Endothelial cell (in vitro differentiated cells): ENCODE measurements around the gene STX17. TPM values are rescaled to one million over a fixed set of nuclear protein-coding genes. Genes with fewer than 3 reads are reported as not detected.

Experiments
- DNase-seq: peaks from one replicate; pipeline ENCODE4 v3.0.0; 2021; ENCODE audit warnings: low spot score
- H3K27ac Mint-ChIP-seq: one replicate; pipeline ENCODE4 v1.8.0; 2021; ENCODE audit warnings: mixed read lengths, inconsistent platforms; ENCODE audit not compliant: unreplicated experiment
- H3K27me3 Mint-ChIP-seq: one replicate; pipeline ENCODE4 v1.8.0; 2021; ENCODE audit warnings: mild to moderate bottlenecking, moderate library complexity, mixed read lengths, inconsistent platforms; ENCODE audit not compliant: unreplicated experiment
- H3K36me3 Mint-ChIP-seq: one replicate; pipeline ENCODE4 v1.8.0; 2021; ENCODE audit warnings: mild to moderate bottlenecking, low read depth, mixed read lengths, inconsistent platforms; ENCODE audit not compliant: unreplicated experiment
- H3K4me1 Mint-ChIP-seq: one replicate; pipeline ENCODE4 v1.8.0; 2021; ENCODE audit warnings: mild to moderate bottlenecking, mixed read lengths, inconsistent platforms; ENCODE audit not compliant: unreplicated experiment
- H3K4me3 Mint-ChIP-seq: one replicate; pipeline ENCODE4 v1.8.0; 2021; ENCODE audit warnings: mild to moderate bottlenecking, mixed read lengths, inconsistent platforms; ENCODE audit not compliant: unreplicated experiment
- H3K9me3 Mint-ChIP-seq: one replicate; pipeline ENCODE4 v1.8.0; 2021; ENCODE audit warnings: mixed read lengths, inconsistent platforms; ENCODE audit not compliant: unreplicated experiment
- CTCF ChIP-seq: fragments of 200-600 bp; sonication (generic); IDR thresholded peaks from one replicate; pipeline ENCODE4 v1.5.0; 2021; ENCODE audit warnings: antibody characterized with exemption; ENCODE audit not compliant: unreplicated experiment
- total RNA-seq: library from RNA; stranded (reverse); fragmentation: NEBNext Ultra II Directional; extraction: Animal tissue kit (Norgen Biotek cat#: 25700); gene quantifications from one replicate; pipeline ENCODE4 v1.2.1, GENCODE V29; 2021; ENCODE audit not compliant: unreplicated experiment

The STX17 gene
- total RNA-seq, 1 donor from 2014 or later = 28.5 TPM

- Mint-ChIP-seq H3K27me3 (no peaks in the 10 kb centered on the region), H3K9me3 (no peaks in the 10 kb centered on the region), H3K36me3 (no peaks in the 10 kb centered on the region), H3K4me3 (no peak overlapping the region), H3K4me1 (no peaks in the 10 kb centered on the region), H3K27ac (no peak overlapping the region)
- TF ChIP-seq CTCF = no peak
- no peak for DNase-seq
These were observed 36.3 kb upstream of the STX17 start for GRCh38 chr9:99870126-99870525.

- H3K27ac Mint-ChIP-seq = no peak overlapping the region
- no peak for DNase-seq
These were observed 32.9 kb upstream of the STX17 start for GRCh38 chr9:99873531-99873930.

GRCh38 chr9:99873943-99874584, 32.4 kb upstream of the STX17 start:
- Mint-ChIP-seq H3K9me3 (no peaks in the 10 kb centered on the region), H3K4me3 (no peak overlapping the region), H3K36me3 (no peaks in the 10 kb centered on the region), H3K27me3 (no peaks in the 10 kb centered on the region), H3K4me1 (no peaks in the 10 kb centered on the region), H3K27ac (no peak overlapping the region)
- no peak for TF ChIP-seq CTCF
- no peak for DNase-seq

More at GRCh38 chr9:99873531-99873930, 32.9 kb upstream of the STX17 start:
- Mint-ChIP-seq H3K4me3 (no peak overlapping the region), H3K27me3 (no peaks in the 10 kb centered on the region), H3K4me1 (no peaks in the 10 kb centered on the region), H3K36me3 (no peaks in the 10 kb centered on the region), H3K9me3 (no peaks in the 10 kb centered on the region)
- no peak for TF ChIP-seq CTCF

GRCh38 chr9:99876190-99876589, 30.3 kb upstream of the STX17 start:
- H3K27ac Mint-ChIP-seq = no peak overlapping the region
- H3K4me1 Mint-ChIP-seq = no peaks in the 10 kb centered on the region
- no peaks in the 10 kb centered on the region for H3K27me3 Mint-ChIP-seq
- DNase-seq = no peak
- H3K9me3 Mint-ChIP-seq = no peaks in the 10 kb centered on the region
- no peak overlapping the region for H3K4me3 Mint-ChIP-seq
- H3K36me3 Mint-ChIP-seq = no peaks in the 10 kb centered on the region
- TF ChIP-seq CTCF = no peak

GRCh38 chr9:99878651-99879050, 27.8 kb upstream of the STX17 start:
- no peak for TF ChIP-seq CTCF
- Mint-ChIP-seq H3K27ac (no peak overlapping the region), H3K36me3 (no peaks in the 10 kb centered on the region), H3K4me1 (no peaks in the 10 kb centered on the region), H3K4me3 (no peak overlapping the region), H3K9me3 (no peaks in the 10 kb centered on the region), H3K27me3 (no peaks in the 10 kb centered on the region)
- no peak for DNase-seq
